Measurements from ENCODE around the gene FABP7. TPM values are rescaled to one million over a fixed set of nuclear protein-coding genes. Genes with fewer than 3 reads are reported as not detected.

Gene FABP7
- total RNA-seq, 1 experiment from 2014 or later, result not detected

DNA sequence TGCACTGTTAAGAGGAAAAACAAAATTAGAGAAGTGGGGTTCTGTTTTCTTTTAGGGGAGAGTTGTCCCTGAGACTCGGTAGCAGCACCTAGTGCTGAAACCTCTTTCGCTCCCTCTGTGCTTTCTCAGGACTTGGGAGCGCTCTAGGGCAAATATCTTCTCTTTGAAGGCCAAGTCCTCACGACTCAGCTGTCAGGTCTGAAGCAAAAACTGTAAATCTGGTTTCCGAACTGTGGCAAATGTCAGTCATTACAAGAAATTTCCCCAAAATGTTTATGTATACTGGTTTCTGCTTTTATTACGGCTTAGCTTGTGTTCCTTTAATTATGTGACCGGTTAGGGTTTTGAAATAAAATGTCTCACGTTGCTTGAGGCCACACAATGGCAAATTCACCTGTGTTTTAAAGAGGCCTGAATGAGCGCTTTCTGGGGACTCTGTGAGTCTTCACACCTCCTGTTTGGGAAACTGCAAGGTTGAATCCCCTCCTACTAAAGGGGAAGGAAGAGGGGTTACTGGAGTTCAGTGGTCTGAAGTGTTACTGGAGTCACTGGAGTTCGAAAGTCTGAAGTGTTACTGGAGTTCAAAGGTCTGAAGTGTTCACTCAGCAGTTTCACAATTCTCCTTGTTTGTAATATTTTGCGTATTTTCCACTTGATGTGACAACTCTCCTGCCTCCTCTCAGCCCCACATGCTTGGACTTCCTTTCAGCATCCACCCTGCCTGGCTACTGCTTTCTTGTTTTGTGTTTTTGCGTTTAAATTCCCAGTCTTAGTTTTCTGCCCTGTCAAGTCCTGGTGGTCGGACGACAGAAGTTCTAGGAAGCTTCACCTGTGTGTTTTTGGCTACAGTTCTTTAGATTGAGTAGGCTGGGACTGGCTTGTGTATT, 11.2 kb downstream of the FABP7 start (continued):
- TF ChIP-seq, protein P1, sequence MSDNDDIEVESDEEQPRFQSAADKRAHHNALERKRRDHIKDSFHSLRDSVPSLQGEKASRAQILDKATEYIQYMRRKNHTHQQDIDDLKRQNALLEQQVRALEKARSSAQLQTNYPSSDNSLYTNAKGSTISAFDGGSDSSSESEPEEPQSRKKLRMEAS (IDR thresholded peaks at IDR 0.05), result no peak
- TF ChIP-seq ZBTB33 (IDR thresholded peaks at IDR 0.05; ENCODE audit: extremely low read depth, insufficient replicate concordance, low read length) (no peak), JUND (IDR thresholded peaks at IDR 0.05) (no peak), RAD21 (IDR thresholded peaks at IDR 0.05; ENCODE audit: low read depth) (no peak), EZH2 (IDR thresholded peaks at IDR 0.05) (no peak), CBX3 (IDR thresholded peaks at IDR 0.05; ENCODE audit: low read depth) (no peak), ZFX (IDR thresholded peaks at IDR 0.05) (no peak), SRF (IDR thresholded peaks at IDR 0.05; ENCODE audit: low read depth) (no peak)

- POLR2A ChIA-PET, result no interaction called here
- Histone ChIP-seq H3K9me3 (ENCODE audit: control insufficient read depth in 1 of 2, insufficient read depth in 1 of 2, low read depth in 1 of 2, low read length in 2 of 2) (no peaks in the 10 kb centered on the region), H2AFZ (ENCODE audit: low read depth, low read length, poor library complexity, severe bottlenecking) (no peak overlapping the region), H3K36me3 (ENCODE audit: control insufficient read depth in 1 of 2, insufficient read depth in 2 of 2, low read length in 2 of 2) (no peaks in the 10 kb centered on the region), H3K4me2 (ENCODE audit: low read length) (no peak overlapping the region), H3K4me1 (ENCODE audit: control insufficient read depth in 1 of 2, insufficient read depth in 2 of 2, low read length in 2 of 2) (peaks cover 13 to 21% of the 10 kb centered on the region in 2 experiments), H3K4me3 (replicated peaks in 1 of 2; ENCODE audit: low read depth in 1 of 2, low read length in 2 of 2) (no peak overlapping the region), H4K20me1 (ENCODE audit: insufficient read depth) (no peaks in the 10 kb centered on the region), H3K9ac (ENCODE audit: low read length) (no peak overlapping the region), H3K27ac (ENCODE audit: low read depth, low read length) (no peak overlapping the region), H3K27me3 (ENCODE audit: insufficient read depth, low read length) (no peaks in the 10 kb centered on the region), H3K79me2 (ENCODE audit: insufficient read depth, low read length) (no peaks in the 10 kb centered on the region), H3K9me2 (ENCODE audit: insufficient read depth) (no peaks in the 10 kb centered on the region)
- BruUV-seq (replicated peaks), result no TSS peak
- CTCF ChIA-PET, result no interaction called here
- no peak for TF ChIP-seq CEBPB (IDR thresholded peaks at IDR 0.05; ENCODE audit: low read depth)
- TF ChIP-seq CBX3 (IDR thresholded peaks at IDR 0.05; ENCODE audit: low read depth), result no peak
- TF ChIP-seq, protein P2, sequence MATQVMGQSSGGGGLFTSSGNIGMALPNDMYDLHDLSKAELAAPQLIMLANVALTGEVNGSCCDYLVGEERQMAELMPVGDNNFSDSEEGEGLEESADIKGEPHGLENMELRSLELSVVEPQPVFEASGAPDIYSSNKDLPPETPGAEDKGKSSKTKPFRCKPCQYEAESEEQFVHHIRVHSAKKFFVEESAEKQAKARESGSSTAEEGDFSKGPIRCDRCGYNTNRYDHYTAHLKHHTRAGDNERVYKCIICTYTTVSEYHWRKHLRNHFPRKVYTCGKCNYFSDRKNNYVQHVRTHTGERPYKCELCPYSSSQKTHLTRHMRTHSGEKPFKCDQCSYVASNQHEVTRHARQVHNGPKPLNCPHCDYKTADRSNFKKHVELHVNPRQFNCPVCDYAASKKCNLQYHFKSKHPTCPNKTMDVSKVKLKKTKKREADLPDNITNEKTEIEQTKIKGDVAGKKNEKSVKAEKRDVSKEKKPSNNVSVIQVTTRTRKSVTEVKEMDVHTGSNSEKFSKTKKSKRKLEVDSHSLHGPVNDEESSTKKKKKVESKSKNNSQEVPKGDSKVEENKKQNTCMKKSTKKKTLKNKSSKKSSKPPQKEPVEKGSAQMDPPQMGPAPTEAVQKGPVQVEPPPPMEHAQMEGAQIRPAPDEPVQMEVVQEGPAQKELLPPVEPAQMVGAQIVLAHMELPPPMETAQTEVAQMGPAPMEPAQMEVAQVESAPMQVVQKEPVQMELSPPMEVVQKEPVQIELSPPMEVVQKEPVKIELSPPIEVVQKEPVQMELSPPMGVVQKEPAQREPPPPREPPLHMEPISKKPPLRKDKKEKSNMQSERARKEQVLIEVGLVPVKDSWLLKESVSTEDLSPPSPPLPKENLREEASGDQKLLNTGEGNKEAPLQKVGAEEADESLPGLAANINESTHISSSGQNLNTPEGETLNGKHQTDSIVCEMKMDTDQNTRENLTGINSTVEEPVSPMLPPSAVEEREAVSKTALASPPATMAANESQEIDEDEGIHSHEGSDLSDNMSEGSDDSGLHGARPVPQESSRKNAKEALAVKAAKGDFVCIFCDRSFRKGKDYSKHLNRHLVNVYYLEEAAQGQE (IDR thresholded peaks at IDR 0.05; ENCODE audit: low read depth), result no peak
- no peak for TF ChIP-seq SP1 (IDR thresholded peaks at IDR 0.05; ENCODE audit: low read depth)
- no peak for TF ChIP-seq ZFX (IDR thresholded peaks at IDR 0.05)
- no peak for TF ChIP-seq TCF7L2 (IDR thresholded peaks at IDR 0.05; ENCODE audit: borderline replicate concordance, extremely low read depth, insufficient read depth, insufficient read length)
- no peak for TF ChIP-seq ZNF274 (IDR thresholded peaks at IDR 0.05; ENCODE audit: low read depth, low read length)
- no peak for TF ChIP-seq EZH2phosphoT487 (IDR thresholded peaks at IDR 0.05; ENCODE audit: borderline replicate concordance)
- no peak for TF ChIP-seq JUND (IDR thresholded peaks at IDR 0.05)
- no peak for TF ChIP-seq EGR1 (IDR thresholded peaks at IDR 0.05; ENCODE audit: low read depth)
- TF ChIP-seq ATF3 (IDR thresholded peaks at IDR 0.05), result no peak
- ATAC-seq (no peak), DNase-seq (ENCODE audit: low read depth, low spot score) (no peak)
- intact Hi-C loops (cut with micrococcal nuclease), result no loop called here
- RAD21 ChIA-PET (ENCODE audit: low non-redundant PET in 1 of 2, low total read pairs in 2 of 2, uncharacterized antibody in 2 of 2, unreplicated experiment in 2 of 2), result no interaction called here
Measured at GRCh38 chr6:122791310-122791679, 11.8 kb downstream of the FABP7 start.
